Measurements from ENCODE around the gene PISD. TPM values are rescaled to one million over a fixed set of nuclear protein-coding genes. Genes with fewer than 3 reads are reported as not detected.

Gene PISD
- total and polyA plus RNA-seq, 10 donors = 27.6 to 108 (median 65.0) TPM

DNA sequence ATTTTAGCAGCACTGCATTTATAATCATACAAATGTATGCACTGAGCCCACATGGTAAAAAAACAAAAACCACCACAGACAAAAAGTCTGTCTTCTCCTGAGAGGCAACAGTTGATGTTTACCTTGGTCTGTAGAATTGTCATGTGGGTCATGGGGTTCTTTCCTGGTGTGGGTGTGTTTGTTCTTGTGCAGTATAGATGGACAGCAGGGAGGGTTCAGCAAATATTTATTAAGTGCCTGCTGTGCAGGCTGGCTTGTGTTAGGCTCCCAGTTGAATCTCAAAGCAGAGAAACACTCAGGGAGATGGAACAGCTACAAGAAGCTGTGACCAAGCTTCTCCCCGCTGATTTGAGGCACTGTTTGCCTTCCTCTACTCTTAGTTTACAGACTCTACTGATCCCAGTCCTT, 82.2 kb downstream of the PISD start:
- intact Hi-C loops (cut with DNase I; ENCODE audit: low total_unique reads) = no loop called here
- 85 to 100% (median 92%) methylated on average over 1 of the region's 1 CpG for WGBS, 5 donors

DNA sequence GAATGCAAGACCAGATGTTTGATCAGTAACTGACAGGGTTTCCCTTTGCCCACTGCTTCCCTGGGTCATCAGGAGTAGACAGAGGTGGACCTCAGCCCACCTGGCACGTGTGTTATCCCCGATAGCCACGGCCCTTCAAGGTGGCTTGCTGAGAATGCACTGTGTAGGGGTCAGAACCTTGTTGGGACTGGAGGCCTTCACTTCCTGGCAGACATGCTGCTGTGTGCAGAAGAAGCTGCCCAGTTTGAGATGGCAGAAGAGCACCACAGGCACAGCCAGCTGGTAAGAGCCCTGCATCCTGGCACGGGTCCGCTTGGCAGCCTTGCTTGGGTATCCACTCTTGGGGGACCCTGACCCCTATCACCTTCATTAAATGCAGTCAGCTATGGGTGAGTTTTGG, 83.8 kb downstream of the PISD start:
- DNase-seq = no peak
- intact Hi-C loops (cut with DNase I; ENCODE audit: low total_unique reads) = no loop called here
- no peaks in the 10 kb centered on the region for H3K9me3 ChIP-seq
- TF ChIP-seq POLR2A (IDR thresholded peaks at IDR 0.05) (no peak), CTCF (IDR thresholded peaks at IDR 0.05 in 8 of 11, conservative IDR thresholded peaks at IDR 0.05 in 3 of 11) (no peak), POLR2AphosphoS5 (IDR thresholded peaks at IDR 0.05) (no peak)
- peaks cover 0 to 11% (median 8%) of the 10 kb centered on the region in 6 donors for H3K4me1 ChIP-seq
- WGBS, 5 donors = 83 to 92% (median 88%) methylated on average over 2 to 5 of the region's 5 CpGs
- no peak overlapping the region for H3K4me3 ChIP-seq
- H3K36me3 ChIP-seq = peaks cover 0 to 85% (median 44%) of the 10 kb centered on the region in 6 donors
- H3K27me3 ChIP-seq (replicated peaks in 1 of 7) = no peaks in the 10 kb centered on the region
- H3K27ac ChIP-seq = no peak overlapping the region

More for the DNA sequence above, 82.2 kb downstream of the PISD start:
- TF ChIP-seq POLR2AphosphoS5 (IDR thresholded peaks at IDR 0.05) = no peak
- no peak for TF ChIP-seq POLR2A (IDR thresholded peaks at IDR 0.05)
- no peak for TF ChIP-seq CTCF (IDR thresholded peaks at IDR 0.05 in 8 of 11, conservative IDR thresholded peaks at IDR 0.05 in 3 of 11)
- Histone ChIP-seq H3K27me3 (replicated peaks in 1 of 7) (no peaks in the 10 kb centered on the region), H3K36me3 (peaks cover 0 to 83% (median 35%) of the 10 kb centered on the region in 6 donors), H3K4me3 (no peak overlapping the region), H3K27ac (no peak overlapping the region), H3K9me3 (no peaks in the 10 kb centered on the region), H3K4me1 (peaks cover 0 to 27% (median 11%) of the 10 kb centered on the region in 6 donors)
- DNase-seq = no peak

GRCh38 chr22:31577711-31578110, 84.3 kb downstream of the PISD start:
- no peaks in the 10 kb centered on the region for H3K27me3 ChIP-seq (replicated peaks in 1 of 7)
- no peak for DNase-seq
- TF ChIP-seq POLR2AphosphoS5 (IDR thresholded peaks at IDR 0.05) (no peak), POLR2A (IDR thresholded peaks at IDR 0.05) (no peak)
- peaks cover 0 to 90% (median 49%) of the 10 kb centered on the region in 6 donors for H3K36me3 ChIP-seq
- no peak overlapping the region for H3K27ac ChIP-seq
- peaks cover 0 to 6% (median 6%) of the 10 kb centered on the region in 6 donors for H3K4me1 ChIP-seq
- H3K4me3 ChIP-seq = no peak overlapping the region
- intact Hi-C loops (cut with DNase I; ENCODE audit: low total_unique reads) = no loop called here
- no peaks in the 10 kb centered on the region for H3K9me3 ChIP-seq
- WGBS, 5 donors = 91 to 95% (median 94%) methylated on average over 5 of the region's 5 CpGs

DNA sequence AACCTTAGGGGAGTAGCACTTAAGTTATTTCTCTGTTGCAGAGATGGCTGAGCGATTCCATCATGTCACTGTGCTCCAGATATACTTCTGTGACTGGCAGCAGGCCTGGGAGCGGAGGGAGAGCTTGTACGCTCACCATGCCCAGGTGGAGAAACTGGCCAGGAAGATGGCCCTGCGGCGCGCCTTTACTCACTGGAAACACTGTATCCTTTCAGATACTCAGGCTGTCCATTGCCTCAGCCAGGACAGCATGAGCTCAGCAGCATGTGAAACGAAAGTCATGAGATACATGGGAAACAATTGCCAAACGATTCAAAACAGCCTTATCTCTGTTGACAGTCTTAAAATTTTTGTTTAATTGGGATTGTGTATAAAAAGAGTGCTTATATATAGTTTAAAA, 86.8 kb downstream of the PISD start:
- no peaks in the 10 kb centered on the region for H3K9me3 ChIP-seq
- DNase-seq = no peak
- H3K4me3 ChIP-seq = no peak overlapping the region
- H3K36me3 ChIP-seq = peaks cover 0 to 100% (median 50%) of the 10 kb centered on the region in 6 donors
- H3K27ac ChIP-seq = no peak overlapping the region
- WGBS, 5 donors = 91 to 98% (median 94%) methylated on average over 8 of the region's 8 CpGs
- TF ChIP-seq CTCF (IDR thresholded peaks at IDR 0.05 in 8 of 11, conservative IDR thresholded peaks at IDR 0.05 in 3 of 11) (no peak), POLR2AphosphoS5 (IDR thresholded peaks at IDR 0.05) (no peak), POLR2A (IDR thresholded peaks at IDR 0.05) (no peak)
- no peaks in the 10 kb centered on the region for H3K4me1 ChIP-seq
- intact Hi-C loops (cut with DNase I; ENCODE audit: low total_unique reads) = no loop called here
- no peaks in the 10 kb centered on the region for H3K27me3 ChIP-seq (replicated peaks in 1 of 7)
